ENCODE measurements around the gene CIAO3.
"Not testable (repeated sequence)": the region's sequence is repeated elsewhere in the genome, so short reads cannot be mapped to it uniquely, and the experiment has no call there.

The CIAO3 gene

GRCh38 chr16:746637-747036 is 5.8 kb upstream of the CIAO3 start:
- DNase-seq (ENCODE audit: low spot score), result no peak
- Histone ChIP-seq H3K27ac (replicated peaks; ENCODE audit: low read length) (no peak overlapping the region), H3K27me3 (ENCODE audit: control insufficient read depth in 3 of 3, insufficient read depth in 3 of 3, low read depth in 1 of 3, low read length in 3 of 3) (no peaks in the 10 kb centered on the region), H2BK5ac (ENCODE audit: low read length) (no peak overlapping the region), H3K36me3 (replicated peaks in 1 of 2; ENCODE audit: control insufficient read depth in 2 of 2, insufficient read depth in 2 of 2, low read length in 2 of 2) (no peaks in the 10 kb centered on the region), H3K4me3 (ENCODE audit: low read length in 2 of 2) (no peak overlapping the region), H2AFZ (ENCODE audit: low read length) (no peak overlapping the region), H3K9me3 (replicated peaks in 1 of 2; ENCODE audit: control insufficient read depth in 2 of 2, insufficient read depth in 1 of 2, low read depth in 1 of 2, low read length in 2 of 2) (no peaks in the 10 kb centered on the region), H3K14ac (ENCODE audit: low read length) (no peak overlapping the region), H3K4me1 (ENCODE audit: control insufficient read depth in 2 of 2, insufficient read depth in 1 of 2, low read depth in 1 of 2, low read length in 2 of 2) (peaks cover 5 to 17% of the 10 kb centered on the region in 2 donors), H2AK5ac (ENCODE audit: low read depth, low read length) (peak overlapping the region; percentile 84), H2BK15ac (ENCODE audit: low read length) (no peak overlapping the region), H3K4ac (ENCODE audit: low read length) (no peak overlapping the region), H2BK12ac (ENCODE audit: low read length) (no peak overlapping the region), H4K91ac (ENCODE audit: low read depth, low read length, poor library complexity) (no peak overlapping the region), H3K4me2 (ENCODE audit: insufficient read depth, low read length, poor library complexity, severe bottlenecking) (no peak overlapping the region), H4K8ac (ENCODE audit: low read depth, low read length) (no peak overlapping the region), H2BK120ac (ENCODE audit: low read depth, low read length) (no peak overlapping the region), H3K79me1 (ENCODE audit: low read depth, low read length) (peaks cover 7% of the 10 kb centered on the region), H3K9ac (ENCODE audit: low read depth, low read length, poor library complexity) (no peak overlapping the region), H3K18ac (ENCODE audit: low read length) (no peak overlapping the region), H3K23ac (ENCODE audit: low read depth, low read length, poor library complexity) (no peak overlapping the region)
- WGBS, 2 donors (ENCODE audit: extremely low coverage in 2 of 2, insufficient read length in 2 of 2, insufficient replicate concordance in 1 of 2), result no CpG with 5 or more reads among the region's 13 CpGs

DNA sequence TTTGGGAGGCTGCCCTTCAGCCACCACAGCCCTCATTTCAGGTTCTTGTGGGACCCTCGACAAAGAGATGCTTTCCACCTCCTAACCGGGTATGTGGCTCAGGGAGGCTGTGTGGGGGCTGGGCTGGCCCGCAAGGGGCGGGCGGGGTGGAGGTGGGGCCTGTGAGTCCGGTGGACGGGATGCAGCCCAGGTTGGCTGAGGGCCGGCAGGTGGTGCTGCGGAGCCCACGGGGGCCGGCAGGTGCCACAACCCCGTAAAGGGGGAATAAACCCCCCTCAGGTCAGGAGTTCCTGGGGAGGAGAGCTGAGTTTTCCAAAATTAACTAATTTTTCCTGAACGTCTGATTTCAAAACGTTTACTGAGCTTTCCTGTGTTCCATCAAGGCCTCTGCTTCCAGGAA is 4.9 kb upstream of the CIAO3 start:
- Histone ChIP-seq H2AFZ (ENCODE audit: low read length) (peak overlapping the region; percentile 56), H3K4me3 (ENCODE audit: low read length in 2 of 2) (no peak overlapping the region), H3K9ac (ENCODE audit: low read depth, low read length, poor library complexity) (no peak overlapping the region), H2BK12ac (ENCODE audit: low read length) (no peak overlapping the region), H3K4me1 (ENCODE audit: control insufficient read depth in 2 of 2, insufficient read depth in 1 of 2, low read depth in 1 of 2, low read length in 2 of 2) (peaks cover 0 to 8% of the 10 kb centered on the region in 2 donors), H3K18ac (ENCODE audit: low read length) (peak overlapping the region; percentile 57), H3K9me3 (replicated peaks in 1 of 2; ENCODE audit: control insufficient read depth in 2 of 2, insufficient read depth in 1 of 2, low read depth in 1 of 2, low read length in 2 of 2) (no peaks in the 10 kb centered on the region), H2BK120ac (ENCODE audit: low read depth, low read length) (no peak overlapping the region), H3K23ac (ENCODE audit: low read depth, low read length, poor library complexity) (no peak overlapping the region), H2BK15ac (ENCODE audit: low read length) (no peak overlapping the region), H4K8ac (ENCODE audit: low read depth, low read length) (no peak overlapping the region), H3K36me3 (replicated peaks in 1 of 2; ENCODE audit: control insufficient read depth in 2 of 2, insufficient read depth in 2 of 2, low read length in 2 of 2) (no peaks in the 10 kb centered on the region), H2BK5ac (ENCODE audit: low read length) (no peak overlapping the region), H3K4ac (ENCODE audit: low read length) (no peak overlapping the region), H3K27ac (replicated peaks; ENCODE audit: low read length) (no peak overlapping the region), H3K79me1 (ENCODE audit: low read depth, low read length) (peaks cover 7% of the 10 kb centered on the region), H3K14ac (ENCODE audit: low read length) (no peak overlapping the region), H3K27me3 (ENCODE audit: control insufficient read depth in 3 of 3, insufficient read depth in 3 of 3, low read depth in 1 of 3, low read length in 3 of 3) (no peaks in the 10 kb centered on the region), H3K4me2 (ENCODE audit: insufficient read depth, low read length, poor library complexity, severe bottlenecking) (no peak overlapping the region), H4K91ac (ENCODE audit: low read depth, low read length, poor library complexity) (no peak overlapping the region), H2AK5ac (ENCODE audit: low read depth, low read length) (no peak overlapping the region)
- no CpG with 5 or more reads among the region's 14 CpGs for WGBS, 2 donors (ENCODE audit: extremely low coverage in 2 of 2, insufficient read length in 2 of 2, insufficient replicate concordance in 1 of 2)
- no peak for DNase-seq (ENCODE audit: low spot score)

GRCh38 chr16:743794-744500 is 3.1 kb upstream of the CIAO3 start:
- Histone ChIP-seq H3K14ac (ENCODE audit: low read length) (no peak overlapping the region), H2AK5ac (ENCODE audit: low read depth, low read length) (peak overlapping the region; percentile 84), H2AFZ (ENCODE audit: low read length) (no peak overlapping the region), H2BK12ac (ENCODE audit: low read length) (peak overlapping the region; percentile 16), H2BK120ac (ENCODE audit: low read depth, low read length) (no peak overlapping the region), H3K4me1 (ENCODE audit: control insufficient read depth in 2 of 2, insufficient read depth in 1 of 2, low read depth in 1 of 2, low read length in 2 of 2) (peaks cover 4 to 5% of the 10 kb centered on the region in 2 donors), H3K9ac (ENCODE audit: low read depth, low read length, poor library complexity) (no peak overlapping the region), H2BK15ac (ENCODE audit: low read length) (peak overlapping the region; percentile 67), H2BK5ac (ENCODE audit: low read length) (peak overlapping the region; percentile 39), H3K79me1 (ENCODE audit: low read depth, low read length) (peaks cover 10% of the 10 kb centered on the region), H3K4me2 (ENCODE audit: insufficient read depth, low read length, poor library complexity, severe bottlenecking) (no peak overlapping the region), H4K91ac (ENCODE audit: low read depth, low read length, poor library complexity) (no peak overlapping the region), H3K4me3 (ENCODE audit: low read length in 2 of 2) (no peak overlapping the region), H3K27me3 (ENCODE audit: control insufficient read depth in 3 of 3, insufficient read depth in 3 of 3, low read depth in 1 of 3, low read length in 3 of 3) (no peaks in the 10 kb centered on the region), H3K23ac (ENCODE audit: low read depth, low read length, poor library complexity) (peak overlapping the region; percentile 80), H4K8ac (ENCODE audit: low read depth, low read length) (no peak overlapping the region), H3K27ac (replicated peaks; ENCODE audit: low read length) (no peak overlapping the region), H3K18ac (ENCODE audit: low read length) (peak overlapping the region; percentile 28), H3K36me3 (replicated peaks in 1 of 2; ENCODE audit: control insufficient read depth in 2 of 2, insufficient read depth in 2 of 2, low read length in 2 of 2) (no peaks in the 10 kb centered on the region), H3K9me3 (replicated peaks in 1 of 2; ENCODE audit: control insufficient read depth in 2 of 2, insufficient read depth in 1 of 2, low read depth in 1 of 2, low read length in 2 of 2) (no peaks in the 10 kb centered on the region), H3K4ac (ENCODE audit: low read length) (peak overlapping the region; percentile 37)
- no CpG with 5 or more reads among the region's 21 CpGs for WGBS, 2 donors (ENCODE audit: extremely low coverage in 2 of 2, insufficient read length in 2 of 2, insufficient replicate concordance in 1 of 2)
- no peak for DNase-seq (ENCODE audit: low spot score)

- H3K9me3 ChIP-seq (replicated peaks in 1 of 2; ENCODE audit: control insufficient read depth in 2 of 2, insufficient read depth in 1 of 2, low read depth in 1 of 2, low read length in 2 of 2); H2BK120ac ChIP-seq (ENCODE audit: low read depth, low read length); H2AFZ ChIP-seq (ENCODE audit: low read length); H2AK5ac ChIP-seq (ENCODE audit: low read depth, low read length); H4K91ac ChIP-seq (ENCODE audit: low read depth, low read length, poor library complexity); H3K27ac ChIP-seq (replicated peaks; ENCODE audit: low read length); H4K8ac ChIP-seq (ENCODE audit: low read depth, low read length); H3K36me3 ChIP-seq (replicated peaks in 1 of 2; ENCODE audit: control insufficient read depth in 2 of 2, insufficient read depth in 2 of 2, low read length in 2 of 2); H3K4me1 ChIP-seq (ENCODE audit: control insufficient read depth in 2 of 2, insufficient read depth in 1 of 2, low read depth in 1 of 2, low read length in 2 of 2); H2BK12ac ChIP-seq (ENCODE audit: low read length); H3K18ac ChIP-seq (ENCODE audit: low read length); H3K9ac ChIP-seq (ENCODE audit: low read depth, low read length, poor library complexity); H2BK5ac ChIP-seq (ENCODE audit: low read length); H3K4me2 ChIP-seq (ENCODE audit: insufficient read depth, low read length, poor library complexity, severe bottlenecking); H3K4me3 ChIP-seq (ENCODE audit: low read length in 2 of 2); H3K27me3 ChIP-seq (ENCODE audit: control insufficient read depth in 3 of 3, insufficient read depth in 3 of 3, low read depth in 1 of 3, low read length in 3 of 3); H3K14ac ChIP-seq (ENCODE audit: low read length); H3K23ac ChIP-seq (ENCODE audit: low read depth, low read length, poor library complexity); H2BK15ac ChIP-seq (ENCODE audit: low read length); H3K4ac ChIP-seq (ENCODE audit: low read length); H3K79me1 ChIP-seq (ENCODE audit: low read depth, low read length); DNase-seq (ENCODE audit: low spot score): not testable (repeated sequence)
- WGBS, 2 donors (ENCODE audit: extremely low coverage in 2 of 2, insufficient read length in 2 of 2, insufficient replicate concordance in 1 of 2), result no CpG with 5 or more reads among the region's 14 CpGs
These were observed 2.1 kb upstream of the CIAO3 start for GRCh38 chr16:742894-743293.
